Astrocyte of the spinal cord (primary cell): ENCODE measurements around the gene LRGUK.
"Not testable (repeated sequence)": the region's sequence is repeated elsewhere in the genome, so short reads cannot be mapped to it uniquely, and the experiment has no call there.

ENCODE experiments used
- DNase-seq: peaks from one replicate; pipeline ENCODE4 v3.0.0; 2011; ENCODE audit warnings: low read depth, low spot score
- H3K4me3 ChIP-seq: 2 replicates; pipeline ENCODE4 v1.5.1; 2011; ENCODE audit warnings: low read depth, mild to moderate bottlenecking, low read length, moderate library complexity
- CTCF ChIP-seq: IDR thresholded peaks from 2 replicates; pipeline ENCODE4 v1.5.1; 2012; ENCODE audit warnings: low read depth, mild to moderate bottlenecking, low read length, inconsistent platforms
- in situ Hi-C: cut with HindIII; loops from 2 replicates; pipeline ENCODE4 v1.10.0; 2017; ENCODE audit warnings: low sequenced_read_pairs

Gene LRGUK

GRCh38 chr7:134289841-134290240, 162.7 kb downstream of the LRGUK start:
- in situ Hi-C loops: no loop called here

GRCh38 chr7:134290286-134290685, 163.1 kb downstream of the LRGUK start:
- H3K4me3 ChIP-seq: no peak overlapping the region
- DNase-seq: peak; percentile 8
- in situ Hi-C loops: no loop called here

More at GRCh38 chr7:134289841-134290240, 162.7 kb downstream of the LRGUK start:
- TF ChIP-seq CTCF: no peak
- H3K4me3 ChIP-seq: no peak overlapping the region
- DNase-seq: no peak

GRCh38 chr7:134293002-134293740, 166.0 kb downstream of the LRGUK start:
- no peak for TF ChIP-seq CTCF
- in situ Hi-C loops: no loop called here
- no peak for DNase-seq
- H3K4me3 ChIP-seq: no peak overlapping the region

More at GRCh38 chr7:134290286-134290685, 163.1 kb downstream of the LRGUK start:
- no peak for TF ChIP-seq CTCF

GRCh38 chr7:134295982-134296381, 168.8 kb downstream of the LRGUK start:
- DNase-seq, in situ Hi-C loops, H3K4me3 ChIP-seq: not testable (repeated sequence)

- H3K4me3 ChIP-seq: no peak overlapping the region
- in situ Hi-C loops: no loop called here
- TF ChIP-seq CTCF: no peak
- no peak for DNase-seq
Observed at GRCh38 chr7:134297489-134297888, 170.3 kb downstream of the LRGUK start.

- TF ChIP-seq CTCF: no peak
- H3K4me3 ChIP-seq: no peak overlapping the region
- in situ Hi-C loops: no loop called here
- DNase-seq: peak; percentile 56
Observed at GRCh38 chr7:134298902-134299683, 172.0 kb downstream of the LRGUK start.

GRCh38 chr7:134300988-134301387, 173.8 kb downstream of the LRGUK start:
- no peak for TF ChIP-seq CTCF
- H3K4me3 ChIP-seq: no peak overlapping the region
- no peak for DNase-seq
- in situ Hi-C loops: no loop called here
